H1 (cell line): ENCODE measurements around the gene PSD. TPM values are rescaled to one million over a fixed set of nuclear protein-coding genes. Genes with fewer than 3 reads are reported as not detected.

ENCODE experiments used
- ATF3 ChIP-seq: IDR thresholded peaks from 2 replicates; pipeline ENCODE4 v1.6.1; 2011; ENCODE audit warnings: low read depth, mild to moderate bottlenecking, low read length; ENCODE audit not compliant: insufficient read depth
- CBX8 ChIP-seq: fragments of 300-800, 300-1000 bp; sonication (generic); IDR thresholded peaks from 2 replicates; pipeline ENCODE4 v1.7.1; 2016; ENCODE audit warnings: low read depth, low read length, borderline replicate concordance
- CHD2 ChIP-seq: IDR thresholded peaks from 2 replicates; pipeline ENCODE4 v1.6.1; 2012; ENCODE audit warnings: low read length, improper control_type of control experiment
- FOSL1 ChIP-seq: IDR thresholded peaks from 2 replicates; pipeline ENCODE4 v1.6.1; 2011; ENCODE audit warnings: mild to moderate bottlenecking, low read depth, low read length, moderate library complexity; ENCODE audit not compliant: insufficient read depth
- HDAC6 ChIP-seq: IDR thresholded peaks from one replicate; pipeline ENCODE4 v1.7.1; 2012; ENCODE audit warnings: low read depth, mild to moderate bottlenecking, inconsistent platforms, low read length, moderate library complexity
- JUN ChIP-seq: IDR thresholded peaks from 2 replicates; pipeline ENCODE4 v1.6.1; 2011; ENCODE audit warnings: low read depth, mild to moderate bottlenecking, improper control_type of control experiment, low read length
- KDM1A ChIP-seq: fragments of 200-600, 300-600 bp; sonication (generic); IDR thresholded peaks from 2 replicates; pipeline ENCODE4 v1.7.1; 2016; ENCODE audit warnings: mild to moderate bottlenecking, low read length, borderline replicate concordance
- MAFK ChIP-seq: IDR thresholded peaks from 2 replicates; pipeline ENCODE4 v1.6.1; 2012; ENCODE audit warnings: low read depth, mild to moderate bottlenecking, improper control_type of control experiment, low read length
- MAX ChIP-seq: IDR thresholded peaks from 2 replicates; pipeline ENCODE4 v1.6.1; 2012; ENCODE audit warnings: inconsistent platforms
- NRF1 ChIP-seq: IDR thresholded peaks from 2 replicates; pipeline ENCODE4 v1.6.1; 2011; ENCODE audit warnings: mild to moderate bottlenecking, low read depth, low read length, improper control_type of control experiment
- POLR2A ChIP-seq, 2 experiments: IDR thresholded peaks; 1 replicate in 1 of 2; 2 replicates in 1 of 2; pipeline ENCODE4 v1.6.1; 2011; ENCODE audit warnings: low read depth in 2 of 2, low read length in 2 of 2, mild to moderate bottlenecking in 2 of 2; ENCODE audit errors: control extremely low read depth in 1 of 2
- POU5F1 ChIP-seq: IDR thresholded peaks from 2 replicates; pipeline ENCODE4 v1.6.1; 2011; ENCODE audit warnings: low read depth, mild to moderate bottlenecking, low read length, moderate library complexity
- RFX5 ChIP-seq: IDR thresholded peaks from 2 replicates; pipeline ENCODE4 v1.6.1; 2011; ENCODE audit warnings: low read depth, low read length, improper control_type of control experiment, borderline replicate concordance
- RNF2 ChIP-seq: fragments of 200-900, 300-1000 bp; sonication (generic); IDR thresholded peaks from 2 replicates; pipeline ENCODE4 v1.7.1; 2016; ENCODE audit warnings: borderline replicate concordance, low read depth, mild to moderate bottlenecking, antibody characterized with exemption, low read length; ENCODE audit not compliant: poor library complexity, severe bottlenecking; ENCODE audit errors: missing control alignments
- RXRA ChIP-seq: IDR thresholded peaks from 2 replicates; pipeline ENCODE4 v1.6.1; 2011; ENCODE audit warnings: low read depth, mild to moderate bottlenecking, low read length, moderate library complexity; ENCODE audit not compliant: insufficient read depth
- SIN3A ChIP-seq, 2 experiments: IDR thresholded peaks in 1 of 2; conservative IDR thresholded peaks in 1 of 2; 2 replicates each; pipeline ENCODE4 v1.6.1; 2011 to 2012; ENCODE audit warnings: low read length in 2 of 2, improper control_type of control experiment in 1 of 2, low read depth in 1 of 2, mild to moderate bottlenecking in 1 of 2
- SIX5 ChIP-seq: IDR thresholded peaks from 2 replicates; pipeline ENCODE4 v1.6.1; 2011; ENCODE audit warnings: mild to moderate bottlenecking, low read depth, low read length
- SP4 ChIP-seq: IDR thresholded peaks from 2 replicates; pipeline ENCODE4 v1.6.1; 2012; ENCODE audit warnings: low read length, inconsistent platforms
- SUZ12 ChIP-seq: fragments of 200-600 bp; sonication (generic); IDR thresholded peaks from 2 replicates; pipeline ENCODE4 v1.6.1; 2012; ENCODE audit warnings: mild to moderate bottlenecking, inconsistent platforms, low read length, moderate library complexity, mixed read lengths
- YY1 ChIP-seq: IDR thresholded peaks from 2 replicates; pipeline ENCODE4 v1.6.1; 2011; ENCODE audit warnings: low read depth, mild to moderate bottlenecking, low read length
- polyA plus RNA-seq, 7 experiments: library from polyadenylated mRNA; depleted of rRNA in 3 of 7; stranded (reverse) in 5 of 7; unstranded in 2 of 7; fragments of >200 nt in 5 of 7; fragments of 200-250 nt in 2 of 7; gene quantifications; 1 replicate in 5 of 7; 2 replicates in 1 of 7; 4 replicates in 1 of 7; pipeline versions ENCODE4 v1.2.1 to v1.2.3, GENCODE V29; 2011 to 2013; ENCODE audit warnings: missing spikeins in 2 of 7, mixed read lengths in 2 of 7
- total RNA-seq: library from RNA; stranded (reverse); fragmentation: NEBNext Ultra II Directional; extraction: Animal tissue kit (Norgen Biotek cat#: 25700); gene quantifications from 2 replicates; pipeline ENCODE4 v1.2.1, GENCODE V29; 2021
- TF ChIP-seq, protein P1 (sequence below), 3 experiments: IDR thresholded peaks; 1 replicate in 2 of 3; 2 replicates in 1 of 3; pipeline versions ENCODE4 v1.5.1 to v1.6.1; 2011; ENCODE audit warnings: low read length in 3 of 3, mild to moderate bottlenecking in 3 of 3, inconsistent platforms in 2 of 3, low read depth in 1 of 3, moderate library complexity in 1 of 3; ENCODE audit not compliant: insufficient read depth in 1 of 3; ENCODE audit errors: control extremely low read depth in 1 of 3

PSD gene
- total and polyA plus RNA-seq, 2 of the 8 experiments (the other 6 are each of a cell fraction or from before 2014, with no cell fraction given): 5.4 to 6.0 TPM

DNA sequence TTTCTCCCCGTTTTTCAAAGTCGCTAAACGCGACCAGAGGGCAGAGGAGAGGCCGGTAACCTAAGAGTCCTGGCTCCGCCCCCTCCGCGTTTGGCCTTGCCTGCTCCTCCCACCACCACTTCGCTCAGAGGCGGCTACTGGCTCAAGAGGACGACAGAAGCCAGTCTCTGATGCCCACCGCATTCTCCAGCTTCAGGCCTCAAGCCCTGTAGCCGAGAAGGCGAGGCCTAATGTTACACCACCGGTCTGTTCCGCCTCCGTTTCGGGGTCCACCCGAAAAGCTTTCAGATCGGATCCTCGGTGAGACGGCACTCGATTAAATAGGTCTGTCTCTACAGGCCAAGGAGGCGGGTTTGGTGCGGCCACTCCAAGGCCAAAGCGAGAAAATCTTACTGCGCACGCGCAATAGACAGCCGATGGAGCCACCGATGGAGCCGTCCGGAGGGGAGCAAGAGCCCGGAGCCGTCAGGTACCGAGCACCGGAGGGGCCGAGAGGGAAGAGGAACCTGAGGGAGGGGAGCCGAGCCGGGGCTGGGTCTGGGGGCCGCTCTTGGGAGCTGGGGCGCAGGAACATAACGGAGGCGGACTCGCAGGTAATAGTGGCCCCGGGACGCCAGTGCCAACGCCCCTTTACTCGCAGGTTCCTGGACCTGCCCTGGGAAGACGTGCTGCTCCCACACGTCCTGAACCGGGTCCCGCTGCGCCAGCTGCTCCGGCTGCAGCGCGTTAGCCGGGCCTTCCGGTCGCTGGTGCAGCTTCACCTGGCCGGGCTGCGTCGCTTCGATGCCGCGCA lies 2.3 kb upstream of the PSD start, which contains the start of gene FBXL15 (continued):
- TF ChIP-seq ATF3: no peak
- TF ChIP-seq HDAC6: no peak
- TF ChIP-seq, protein P1, sequence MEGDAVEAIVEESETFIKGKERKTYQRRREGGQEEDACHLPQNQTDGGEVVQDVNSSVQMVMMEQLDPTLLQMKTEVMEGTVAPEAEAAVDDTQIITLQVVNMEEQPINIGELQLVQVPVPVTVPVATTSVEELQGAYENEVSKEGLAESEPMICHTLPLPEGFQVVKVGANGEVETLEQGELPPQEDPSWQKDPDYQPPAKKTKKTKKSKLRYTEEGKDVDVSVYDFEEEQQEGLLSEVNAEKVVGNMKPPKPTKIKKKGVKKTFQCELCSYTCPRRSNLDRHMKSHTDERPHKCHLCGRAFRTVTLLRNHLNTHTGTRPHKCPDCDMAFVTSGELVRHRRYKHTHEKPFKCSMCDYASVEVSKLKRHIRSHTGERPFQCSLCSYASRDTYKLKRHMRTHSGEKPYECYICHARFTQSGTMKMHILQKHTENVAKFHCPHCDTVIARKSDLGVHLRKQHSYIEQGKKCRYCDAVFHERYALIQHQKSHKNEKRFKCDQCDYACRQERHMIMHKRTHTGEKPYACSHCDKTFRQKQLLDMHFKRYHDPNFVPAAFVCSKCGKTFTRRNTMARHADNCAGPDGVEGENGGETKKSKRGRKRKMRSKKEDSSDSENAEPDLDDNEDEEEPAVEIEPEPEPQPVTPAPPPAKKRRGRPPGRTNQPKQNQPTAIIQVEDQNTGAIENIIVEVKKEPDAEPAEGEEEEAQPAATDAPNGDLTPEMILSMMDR (IDR thresholded peaks at IDR 0.05; ENCODE audit: control extremely low read depth in 1 of 3, insufficient read depth in 1 of 3, low read depth in 1 of 3, low read length in 3 of 3): no peak
- TF ChIP-seq CBX8: no peak
- TF ChIP-seq POU5F1: no peak
- no peak for TF ChIP-seq RXRA
- TF ChIP-seq SIX5: peak; percentile 13; the same call in 1 of the 2 replicates
- TF ChIP-seq RNF2: no peak
- no peak for TF ChIP-seq JUN
- peak; percentile 17 to 91; a peak in 2 of 4 replicates for TF ChIP-seq SIN3A (conservative IDR thresholded peaks at IDR 0.05 in 1 of 2, IDR thresholded peaks at IDR 0.05 in 1 of 2; ENCODE audit: low read depth in 1 of 2, low read length in 2 of 2)
- no peak for TF ChIP-seq SUZ12
- TF ChIP-seq KDM1A: no peak
- TF ChIP-seq CHD2: no peak
- no peak for TF ChIP-seq SP4
- TF ChIP-seq NRF1: no peak; the same call in 1 of the 2 replicates
- no peak for TF ChIP-seq FOSL1
- no peak; the same call in 1 of the 2 replicates for TF ChIP-seq MAX
- TF ChIP-seq YY1: peak; percentile 73
- no peak for TF ChIP-seq RFX5
- no peak for TF ChIP-seq MAFK
- peak in 1 of 2 experiments; percentile 57; a peak in 1 of 3 replicates for TF ChIP-seq POLR2A (IDR thresholded peaks at IDR 0.05; ENCODE audit: control extremely low read depth in 1 of 2, low read depth in 2 of 2, low read length in 2 of 2)
